NCI-H345 (cell line): Measurements from ENCODE around the gene METRNL.
"Not testable (repeated sequence)": the region's sequence is repeated elsewhere in the genome, so short reads cannot be mapped to it uniquely, and the experiment has no call there.

Source experiments
- DNase-seq: peaks from one replicate; lab custom pipeline; 2025; lab: John Stamatoyannopoulos, UW

Gene METRNL

GRCh38 chr17:83052241-83052564 is 27.2 kb upstream of the METRNL start:
- DNase-seq: no peak

GRCh38 chr17:83053021-83053681 is 26.3 kb upstream of the METRNL start:
- no peak for DNase-seq

GRCh38 chr17:83053739-83054451 is 25.5 kb upstream of the METRNL start:
- DNase-seq: no peak

- DNase-seq: no peak
Observed at GRCh38 chr17:83054518-83055125, 24.8 kb upstream of the METRNL start.

GRCh38 chr17:83055176-83055575 is 24.2 kb upstream of the METRNL start:
- DNase-seq: not testable (repeated sequence)

GRCh38 chr17:83055911-83056582 is 23.4 kb upstream of the METRNL start:
- no peak for DNase-seq

- no peak for DNase-seq
Observed at GRCh38 chr17:83056583-83057396, 22.6 kb upstream of the METRNL start.

GRCh38 chr17:83057397-83057761 is 22.0 kb upstream of the METRNL start:
- DNase-seq: no peak

GRCh38 chr17:83057793-83058265 is 21.6 kb upstream of the METRNL start:
- DNase-seq: no peak

- DNase-seq: no peak
Observed at GRCh38 chr17:83058266-83058798, 21.1 kb upstream of the METRNL start.

GRCh38 chr17:83061586-83061985 is 17.8 kb upstream of the METRNL start:
- no peak for DNase-seq

- no peak for DNase-seq
Observed at GRCh38 chr17:83062011-83062817, 17.2 kb upstream of the METRNL start.

GRCh38 chr17:83062818-83063671 is 16.4 kb upstream of the METRNL start:
- no peak for DNase-seq

- no peak for DNase-seq
Observed at GRCh38 chr17:83064021-83064731, 15.2 kb upstream of the METRNL start.

GRCh38 chr17:83064732-83065659 is 14.4 kb upstream of the METRNL start:
- no peak for DNase-seq

- DNase-seq: no peak
Observed at GRCh38 chr17:83065660-83066542, 13.5 kb upstream of the METRNL start.

- not testable (repeated sequence) for DNase-seq
Observed at GRCh38 chr17:83066543-83066890, 12.9 kb upstream of the METRNL start.
